Measurements from ENCODE around the gene CIBAR2. TPM values are rescaled to one million over a fixed set of nuclear protein-coding genes. Genes with fewer than 3 reads are reported as not detected.

CIBAR2 gene
- not detected for total RNA-seq

GRCh38 chr16:85112364-85112763 is at the start of gene CIBAR2:
Gene CIBAR2 (minus strand): TSS chr16:85112472. CDS start chr16:85112352, 120 bp downstream.

Other genes with a start within 250 kb of the CIBAR2 start
- gene ZDHHC7, start 100.9 kb downstream of the CIBAR2 start, total RNA-seq: 45.0 TPM
- 7.8 TPM for gene KIAA0513, start 84.7 kb downstream of the CIBAR2 start, total RNA-seq

Data from metanephros (tissue), 1 donor.